Measurements from ENCODE around the gene SRA1. TPM values are rescaled to one million over a fixed set of nuclear protein-coding genes. Genes with fewer than 3 reads are reported as not detected.
A peak's percentile ranks its signal among the peaks of the same experiment; 100 is the strongest.

SRA1 gene
- total RNA-seq, 1 donor from 2014 or later = 17.1 TPM

DNA sequence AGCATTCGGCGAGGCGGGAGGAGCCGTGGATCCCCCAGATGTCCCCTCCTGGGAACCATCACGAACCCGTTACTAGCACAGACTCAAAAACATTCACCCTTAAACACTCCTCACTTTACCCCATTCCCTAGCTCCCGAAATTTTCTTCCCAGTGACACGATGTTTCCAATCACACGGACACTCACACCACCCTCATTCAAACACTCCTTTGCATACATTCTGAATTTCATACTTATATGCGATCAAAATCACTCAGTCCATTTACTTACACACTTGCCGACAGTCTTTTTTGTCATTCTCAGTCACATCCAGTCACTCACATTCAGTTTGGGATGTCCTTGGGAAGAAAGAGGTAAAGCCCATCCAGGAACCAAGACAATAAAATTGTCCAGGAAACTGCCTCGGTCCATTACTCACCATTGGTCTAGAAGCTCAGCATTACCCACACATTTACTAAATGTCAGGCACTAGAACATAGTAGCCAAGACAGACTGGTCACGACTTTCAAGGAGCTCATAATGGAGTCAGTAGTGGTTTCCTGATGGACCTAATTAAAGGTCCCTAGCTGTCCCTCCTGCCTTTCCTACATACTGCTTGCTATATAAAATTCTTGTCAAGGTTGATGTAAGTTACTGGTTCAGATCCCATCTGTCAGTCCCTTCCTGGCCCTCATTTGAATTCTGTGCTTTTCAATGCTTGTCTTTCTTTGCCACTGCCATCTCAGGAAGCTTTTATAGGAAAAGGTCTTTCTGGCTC is 7.9 kb upstream of the SRA1 start:
- H3K27ac Mint-ChIP-seq (ENCODE audit: unreplicated experiment) = peak overlapping the region; percentile 84
- H3K4me1 Mint-ChIP-seq (ENCODE audit: unreplicated experiment) = peaks cover 23% of the 10 kb centered on the region
- peaks cover 31% of the 10 kb centered on the region for H3K36me3 Mint-ChIP-seq (ENCODE audit: low read depth, unreplicated experiment)
- H3K4me3 Mint-ChIP-seq (ENCODE audit: unreplicated experiment) = peak overlapping the region; percentile 99
- TF ChIP-seq, protein P1, sequence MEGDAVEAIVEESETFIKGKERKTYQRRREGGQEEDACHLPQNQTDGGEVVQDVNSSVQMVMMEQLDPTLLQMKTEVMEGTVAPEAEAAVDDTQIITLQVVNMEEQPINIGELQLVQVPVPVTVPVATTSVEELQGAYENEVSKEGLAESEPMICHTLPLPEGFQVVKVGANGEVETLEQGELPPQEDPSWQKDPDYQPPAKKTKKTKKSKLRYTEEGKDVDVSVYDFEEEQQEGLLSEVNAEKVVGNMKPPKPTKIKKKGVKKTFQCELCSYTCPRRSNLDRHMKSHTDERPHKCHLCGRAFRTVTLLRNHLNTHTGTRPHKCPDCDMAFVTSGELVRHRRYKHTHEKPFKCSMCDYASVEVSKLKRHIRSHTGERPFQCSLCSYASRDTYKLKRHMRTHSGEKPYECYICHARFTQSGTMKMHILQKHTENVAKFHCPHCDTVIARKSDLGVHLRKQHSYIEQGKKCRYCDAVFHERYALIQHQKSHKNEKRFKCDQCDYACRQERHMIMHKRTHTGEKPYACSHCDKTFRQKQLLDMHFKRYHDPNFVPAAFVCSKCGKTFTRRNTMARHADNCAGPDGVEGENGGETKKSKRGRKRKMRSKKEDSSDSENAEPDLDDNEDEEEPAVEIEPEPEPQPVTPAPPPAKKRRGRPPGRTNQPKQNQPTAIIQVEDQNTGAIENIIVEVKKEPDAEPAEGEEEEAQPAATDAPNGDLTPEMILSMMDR (IDR thresholded peaks at IDR 0.05; ENCODE audit: unreplicated experiment) = no peak
- H3K9me3 Mint-ChIP-seq (ENCODE audit: unreplicated experiment) = no peaks in the 10 kb centered on the region
- no peak for DNase-seq (ENCODE audit: low spot score)
- H3K27me3 Mint-ChIP-seq (ENCODE audit: unreplicated experiment) = peaks cover 38% of the 10 kb centered on the region

DNA sequence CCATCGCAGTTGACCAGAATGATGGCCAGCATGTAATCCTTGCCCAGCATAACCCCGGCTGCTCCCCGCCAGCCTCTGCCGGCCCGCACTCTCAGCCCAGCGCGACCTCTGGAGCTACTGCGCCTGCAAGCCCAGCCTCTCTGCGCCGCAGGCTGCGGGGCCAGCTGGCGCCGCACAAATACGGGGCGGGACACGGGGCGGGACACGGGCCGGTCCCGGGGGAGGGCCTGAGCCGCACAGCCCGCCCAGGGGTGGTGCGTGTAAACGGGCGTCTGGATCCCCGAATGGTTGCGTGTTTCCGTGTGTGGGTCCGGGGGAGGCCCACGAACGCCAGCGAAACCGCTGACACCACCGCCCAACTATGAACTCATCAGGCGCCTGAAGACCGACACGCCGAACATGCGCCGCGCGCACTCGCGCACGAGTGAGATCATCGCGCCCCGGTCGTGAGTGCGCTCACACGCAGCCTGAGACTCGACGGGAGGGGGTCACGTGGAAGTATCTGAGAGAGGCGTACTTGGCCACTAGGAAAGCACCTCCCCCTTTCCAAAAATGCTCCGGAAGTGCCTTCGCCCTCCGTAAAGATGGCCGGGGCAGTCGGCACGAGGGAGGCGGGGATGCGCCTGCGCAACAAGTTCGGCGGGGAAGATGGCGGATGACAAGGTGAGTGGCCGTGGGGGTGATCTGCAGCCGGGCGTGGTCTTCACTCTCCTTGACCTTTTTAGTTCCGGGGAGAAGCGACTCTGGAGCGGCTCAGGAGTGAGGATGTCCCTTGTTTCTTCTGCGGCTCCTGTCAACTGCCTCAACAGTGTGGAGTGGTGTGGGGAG is 7.1 kb upstream of the SRA1 start, which contains the start of the genes APBB3 and SLC35A4:
TSS of gene APBB3 (minus strand) at position 403 of the 828 bp plus-strand sequence. CDS start at position 50, 353 bp downstream.
TSS of gene SLC35A4 (plus strand) at position 633 of the 828 bp plus-strand sequence. CDS start 2,342 bp downstream, outside the sequence.
- TF ChIP-seq, protein P1 (IDR thresholded peaks at IDR 0.05; ENCODE audit: unreplicated experiment) = no peak
- Mint-ChIP-seq H3K9me3 (ENCODE audit: unreplicated experiment) (no peaks in the 10 kb centered on the region), H3K36me3 (ENCODE audit: low read depth, unreplicated experiment) (peaks cover 33% of the 10 kb centered on the region), H3K27me3 (ENCODE audit: unreplicated experiment) (peaks cover 37% of the 10 kb centered on the region), H3K27ac (ENCODE audit: unreplicated experiment) (peak within 1 kb of the TSS; percentile 84), H3K4me3 (ENCODE audit: unreplicated experiment) (peak within 1 kb of the TSS; percentile 99), H3K4me1 (ENCODE audit: unreplicated experiment) (peaks cover 23% of the 10 kb centered on the region)
- peak; percentile 87 for DNase-seq (ENCODE audit: low spot score)

DNA sequence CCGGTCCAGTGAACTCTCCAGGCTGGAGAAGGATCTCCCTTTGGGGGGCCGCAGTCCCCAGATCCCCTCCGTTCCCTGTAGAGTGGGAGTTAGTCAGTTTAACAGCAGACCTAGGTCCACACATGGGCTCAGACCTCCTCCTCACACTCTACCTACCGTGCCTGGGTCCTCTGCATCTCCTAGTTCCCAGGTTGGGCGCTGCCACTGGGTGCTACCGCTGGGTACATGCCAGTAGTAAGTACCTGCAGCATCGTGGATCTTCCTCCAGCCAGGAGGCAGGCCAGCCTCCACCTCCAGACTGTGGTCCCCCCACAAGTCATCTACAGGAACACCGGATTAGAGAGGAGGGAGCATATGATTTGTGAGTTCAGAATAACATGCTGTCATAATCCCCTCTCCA is 6.3 kb upstream of the SRA1 start:
- Mint-ChIP-seq H3K27me3 (ENCODE audit: unreplicated experiment) (peaks cover 40% of the 10 kb centered on the region), H3K9me3 (ENCODE audit: unreplicated experiment) (no peaks in the 10 kb centered on the region), H3K36me3 (ENCODE audit: low read depth, unreplicated experiment) (peaks cover 37% of the 10 kb centered on the region), H3K4me1 (ENCODE audit: unreplicated experiment) (peaks cover 23% of the 10 kb centered on the region), H3K27ac (ENCODE audit: unreplicated experiment) (no peak overlapping the region), H3K4me3 (ENCODE audit: unreplicated experiment) (peak overlapping the region; percentile 94)
- no peak for DNase-seq (ENCODE audit: low spot score)
- TF ChIP-seq, protein P1 (IDR thresholded peaks at IDR 0.05; ENCODE audit: unreplicated experiment) = no peak

DNA sequence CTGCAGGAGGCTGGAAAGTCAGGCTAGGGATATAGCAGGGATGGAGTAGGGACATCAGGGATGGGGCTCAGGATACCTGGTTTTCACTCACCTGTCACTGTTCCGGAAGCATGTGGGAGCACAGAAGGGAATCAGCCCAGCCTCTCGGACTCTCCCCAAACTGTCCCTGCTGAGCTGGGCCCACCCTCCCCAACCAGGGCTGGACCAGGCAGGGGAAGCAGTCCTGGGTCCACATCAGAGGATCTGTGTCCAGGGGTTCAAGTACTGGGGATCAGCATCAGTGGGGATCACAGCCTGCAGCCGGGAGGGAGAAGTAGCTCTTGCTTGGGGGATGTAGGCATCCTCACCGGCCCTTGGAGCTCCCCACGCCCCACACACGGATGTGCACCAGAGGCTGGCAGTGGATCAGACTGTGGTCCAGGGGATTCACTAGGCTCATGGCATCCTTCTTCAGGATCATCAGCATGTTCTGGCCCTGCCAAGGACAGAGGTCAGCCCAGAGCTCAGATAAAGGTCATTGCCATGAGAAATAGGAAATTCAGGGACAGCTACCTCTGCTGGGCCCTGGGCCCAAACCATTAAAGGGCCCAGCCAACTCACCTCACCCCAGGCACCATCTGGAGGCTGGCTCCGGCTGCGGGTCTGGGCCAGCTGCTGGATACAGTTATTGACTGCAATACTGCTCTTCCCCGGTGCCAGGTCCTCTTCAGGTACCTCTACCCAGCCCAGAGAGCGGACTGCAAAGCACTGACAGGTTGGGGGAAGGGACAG is 4.7 kb upstream of the SRA1 start:
- no peaks in the 10 kb centered on the region for H3K9me3 Mint-ChIP-seq (ENCODE audit: unreplicated experiment)
- H3K36me3 Mint-ChIP-seq (ENCODE audit: low read depth, unreplicated experiment) = peaks cover 31% of the 10 kb centered on the region
- TF ChIP-seq, protein P1 (IDR thresholded peaks at IDR 0.05; ENCODE audit: unreplicated experiment) = no peak
- H3K27ac Mint-ChIP-seq (ENCODE audit: unreplicated experiment) = no peak overlapping the region
- peaks cover 42% of the 10 kb centered on the region for H3K27me3 Mint-ChIP-seq (ENCODE audit: unreplicated experiment)
- H3K4me1 Mint-ChIP-seq (ENCODE audit: unreplicated experiment) = peaks cover 28% of the 10 kb centered on the region
- DNase-seq (ENCODE audit: low spot score) = no peak
- peak overlapping the region; percentile 87 for H3K4me3 Mint-ChIP-seq (ENCODE audit: unreplicated experiment)

Measured in endothelial cell (in vitro differentiated cells).